Measurements from ENCODE around the gene ARHGEF12.

The ARHGEF12 gene

GRCh38 chr11:120316880-120317688, 19.1 kb upstream of the ARHGEF12 start:
- no peak for DNase-seq (ENCODE audit: low read depth)

GRCh38 chr11:120317689-120318480, 18.3 kb upstream of the ARHGEF12 start:
- DNase-seq (ENCODE audit: low read depth) = no peak

- DNase-seq (ENCODE audit: low read depth) = no peak
Observed at GRCh38 chr11:120318906-120319305, 17.3 kb upstream of the ARHGEF12 start.

GRCh38 chr11:120324932-120325810, 11.0 kb upstream of the ARHGEF12 start, which contains the start of gene TLCD5:
TLCD5 (plus strand) TSS chr11:120325299; CDS start chr11:120327442, 2,143 bp downstream.
- DNase-seq (ENCODE audit: low read depth) = no peak

GRCh38 chr11:120326228-120326627, 10.0 kb upstream of the ARHGEF12 start:
- no peak for DNase-seq (ENCODE audit: low read depth)

GRCh38 chr11:120326845-120327281, 9.3 kb upstream of the ARHGEF12 start:
- DNase-seq (ENCODE audit: low read depth) = no peak

- no peak for DNase-seq (ENCODE audit: low read depth)
Observed at GRCh38 chr11:120327311-120327710, 8.9 kb upstream of the ARHGEF12 start.

- no peak for DNase-seq (ENCODE audit: low read depth)
Observed at GRCh38 chr11:120329556-120329955, 6.7 kb upstream of the ARHGEF12 start.

- no peak for DNase-seq (ENCODE audit: low read depth)
Observed at GRCh38 chr11:120330045-120330444, 6.2 kb upstream of the ARHGEF12 start.

GRCh38 chr11:120331301-120331996, 4.8 kb upstream of the ARHGEF12 start:
- no peak for DNase-seq (ENCODE audit: low read depth)

GRCh38 chr11:120332822-120333716, 3.1 kb upstream of the ARHGEF12 start:
- no peak for DNase-seq (ENCODE audit: low read depth)

GRCh38 chr11:120333801-120334200, 2.4 kb upstream of the ARHGEF12 start:
- DNase-seq (ENCODE audit: low read depth) = no peak

GRCh38 chr11:120334332-120334731, 1.9 kb upstream of the ARHGEF12 start:
- no peak for DNase-seq (ENCODE audit: low read depth)

GRCh38 chr11:120334894-120335462, 1.2 kb upstream of the ARHGEF12 start:
- DNase-seq (ENCODE audit: low read depth) = no peak

GRCh38 chr11:120335556-120335907, 681 bp upstream of the ARHGEF12 start:
- no peak for DNase-seq (ENCODE audit: low read depth)

- DNase-seq (ENCODE audit: low read depth) = peak; percentile 13
Observed at GRCh38 chr11:120336641-120337354, 585 bp downstream of the ARHGEF12 start.

GRCh38 chr11:120337355-120338106, 1.3 kb downstream of the ARHGEF12 start:
- no peak for DNase-seq (ENCODE audit: low read depth)

GRCh38 chr11:120338107-120338933, 2.1 kb downstream of the ARHGEF12 start:
- DNase-seq (ENCODE audit: low read depth) = no peak

Measured in stimulated activated CD8-positive, alpha-beta memory T cell treated with anti-CD3 and anti-CD28 coated beads, Interleukin-15, amount 100 ng/mL, for 24 hours (primary cell).